ENCODE measurements around the gene RPS6KA1. TPM values are rescaled to one million over a fixed set of nuclear protein-coding genes. Genes with fewer than 3 reads are reported as not detected.

Gene RPS6KA1
- total and polyA plus RNA-seq, 2 of the 13 experiments (the other 11 are each of a cell fraction or from before 2014, with no cell fraction given) = 19.6 to 24.2 TPM

GRCh38 chr1:26536521-26536920 is 7.0 kb downstream of the RPS6KA1 start:
- in situ Hi-C loops (cut with HindIII; ENCODE audit: extremely low pct_ligation_motif_present, low pct_unique_long_range_greater_than_20kb) (no loop called here), intact Hi-C loops (cut with micrococcal nuclease; ENCODE audit: unreplicated experiment) (no loop called here)
- POLR2A ChIA-PET = no interaction called here
- Histone ChIP-seq H3K4me3 (replicated peaks in 1 of 3; ENCODE audit: insufficient read depth in 1 of 3, low read depth in 2 of 3, low read length in 3 of 3) (no peak overlapping the region), H3K4me1 (ENCODE audit: insufficient read depth, low read length) (peaks cover 57% of the 10 kb centered on the region), H3K79me2 (ENCODE audit: insufficient read depth, low read length) (peaks cover 15% of the 10 kb centered on the region), H4K20me1 (ENCODE audit: insufficient read depth, low read length) (peaks cover 11% of the 10 kb centered on the region), H3K27me3 (ENCODE audit: control insufficient read depth in 1 of 2, insufficient read depth in 2 of 2, low read length in 2 of 2) (no peaks in the 10 kb centered on the region), H3K27ac (ENCODE audit: extremely low read length, insufficient read depth, low read length) (no peak overlapping the region), H3K9me3 (ENCODE audit: low read length) (no peaks in the 10 kb centered on the region), H3K4me2 (ENCODE audit: low read depth, low read length) (no peak overlapping the region), H2AFZ (ENCODE audit: low read length) (no peak overlapping the region), H3K36me3 (replicated peaks in 1 of 2; ENCODE audit: control insufficient read depth in 1 of 2, insufficient read depth in 2 of 2, low read length in 2 of 2) (peaks cover 0 to 11% of the 10 kb centered on the region in 2 experiments; a peak in 1 of 5 replicates), H3K9ac (ENCODE audit: insufficient read depth, low read depth, low read length) (no peak overlapping the region)
- no peak for ATAC-seq
- no peak for FAIRE-seq
- CTCF ChIA-PET (ENCODE audit: low intra/inter-chr PET ratio, low total read pairs) = no interaction called here
- no TSS peak for BruUV-seq (replicated peaks)
- WGBS (ENCODE audit: low lambda C conversion rate) = 100% methylated on average over 2 of the region's 2 CpGs
- DNase-seq (ENCODE audit: low spot score) = no peak
- TF ChIP-seq RBFOX2 (IDR thresholded peaks at IDR 0.05; ENCODE audit: low read depth, low read length) (no peak), AKAP8 (CRISPR knock-in tag; IDR thresholded peaks at IDR 0.05) (no peak), NBN (conservative IDR thresholded peaks at IDR 0.05) (no peak), ZNF629 (CRISPR knock-in tag; conservative IDR thresholded peaks at IDR 0.05) (no peak), ZNF264 (CRISPR knock-in tag; IDR thresholded peaks at IDR 0.05) (no peak), SRSF1 (optimal IDR thresholded peaks at IDR 0.05; ENCODE audit: low read depth, low read length) (no peak)

GRCh38 chr1:26537951-26538352 is 8.4 kb downstream of the RPS6KA1 start:
- no peak overlapping the region for H3K4me3 ChIP-seq (replicated peaks in 1 of 3; ENCODE audit: insufficient read depth in 1 of 3, low read depth in 2 of 3, low read length in 3 of 3)
- DNase-seq (ENCODE audit: low spot score) (peak; percentile 39), ATAC-seq (peak; percentile 58), FAIRE-seq (peak; percentile 79)
- ChIA-PET POLR2A (interaction anchor here (1.2 to 1.4 kb wide), 2 partner anchors 9 to 18 kb away, joined by 3 to 6 read pairs; partner anchors contain the start of gene RPS6KA1), CTCF (ENCODE audit: low intra/inter-chr PET ratio, low total read pairs) (interaction anchor here (0.6 kb wide), 1 partner anchor 174 kb away, joined by 3 read pairs; no protein-coding TSS in a partner anchor)
- peaks cover 50% of the 10 kb centered on the region for H3K4me1 ChIP-seq (ENCODE audit: insufficient read depth, low read length)
- H3K79me2 ChIP-seq (ENCODE audit: insufficient read depth, low read length) = peaks cover 7% of the 10 kb centered on the region
- H4K20me1 ChIP-seq (ENCODE audit: insufficient read depth, low read length) = peaks cover 11% of the 10 kb centered on the region
- 86% methylated on average over 2 of the region's 2 CpGs for WGBS (ENCODE audit: low lambda C conversion rate)
- no TSS peak for BruUV-seq (replicated peaks)
- H3K27ac ChIP-seq (ENCODE audit: extremely low read length, insufficient read depth, low read length) = no peak overlapping the region
- H3K9me3 ChIP-seq (ENCODE audit: low read length) = no peaks in the 10 kb centered on the region
- in situ Hi-C loops (cut with HindIII; ENCODE audit: extremely low pct_ligation_motif_present, low pct_unique_long_range_greater_than_20kb) (no loop called here), intact Hi-C loops (cut with micrococcal nuclease; ENCODE audit: unreplicated experiment) (no loop called here)
- peaks cover 2 to 11% of the 10 kb centered on the region in 2 experiments; a peak in 4 of 5 replicates for H3K36me3 ChIP-seq (replicated peaks in 1 of 2; ENCODE audit: control insufficient read depth in 1 of 2, insufficient read depth in 2 of 2, low read length in 2 of 2)
- no peak overlapping the region for H3K9ac ChIP-seq (ENCODE audit: insufficient read depth, low read depth, low read length)
- H3K27me3 ChIP-seq (ENCODE audit: control insufficient read depth in 1 of 2, insufficient read depth in 2 of 2, low read length in 2 of 2) = no peaks in the 10 kb centered on the region
- no peak overlapping the region for H3K4me2 ChIP-seq (ENCODE audit: low read depth, low read length)
- H2AFZ ChIP-seq (ENCODE audit: low read length) = no peak overlapping the region
- TF ChIP-seq HOXA9 (CRISPR knock-in tag; IDR thresholded peaks at IDR 0.05; ENCODE audit: borderline replicate concordance) = no peak
- no peak for TF ChIP-seq NFKBIZ (CRISPR knock-in tag; IDR thresholded peaks at IDR 0.05)
- no peak for TF ChIP-seq ZNF296 (CRISPR knock-in tag; conservative IDR thresholded peaks at IDR 0.05)
- TF ChIP-seq CREB1 (IDR thresholded peaks at IDR 0.05) = no peak
- no peak for TF ChIP-seq CREB1 (CRISPR knock-in tag; IDR thresholded peaks at IDR 0.05)
- TF ChIP-seq NFRKB (IDR thresholded peaks at IDR 0.05) = no peak
- TF ChIP-seq JUND (CRISPR knock-in tag; IDR thresholded peaks at IDR 0.05) = no peak
- no peak for TF ChIP-seq ZNF142 (CRISPR knock-in tag; IDR thresholded peaks at IDR 0.05)
- 0 out of 2 replicates have a peak, but pooled peaks have one; percentile 13 for TF ChIP-seq SAP130 (CRISPR knock-in tag; IDR thresholded peaks at IDR 0.05; ENCODE audit: low read depth)
- no peak for TF ChIP-seq KAT7 (CRISPR knock-in tag; IDR thresholded peaks at IDR 0.05; ENCODE audit: borderline replicate concordance)
- TF ChIP-seq RFX3 (CRISPR knock-in tag; IDR thresholded peaks at IDR 0.05) = peak; percentile 29; the same call in 1 of the 2 replicates
